HPDE6-E6E7 (cell line): ENCODE results near the gene PLOD3.
"Not testable (repeated sequence)": the region's sequence is repeated elsewhere in the genome, so short reads cannot be mapped to it uniquely, and the experiment has no call there.

Source experiments
- DNase-seq: peaks from one replicate; pipeline ENCODE4 v3.0.0; 2011; ENCODE audit warnings: missing footprints; ENCODE audit errors: extremely low spot score

Gene PLOD3

DNA sequence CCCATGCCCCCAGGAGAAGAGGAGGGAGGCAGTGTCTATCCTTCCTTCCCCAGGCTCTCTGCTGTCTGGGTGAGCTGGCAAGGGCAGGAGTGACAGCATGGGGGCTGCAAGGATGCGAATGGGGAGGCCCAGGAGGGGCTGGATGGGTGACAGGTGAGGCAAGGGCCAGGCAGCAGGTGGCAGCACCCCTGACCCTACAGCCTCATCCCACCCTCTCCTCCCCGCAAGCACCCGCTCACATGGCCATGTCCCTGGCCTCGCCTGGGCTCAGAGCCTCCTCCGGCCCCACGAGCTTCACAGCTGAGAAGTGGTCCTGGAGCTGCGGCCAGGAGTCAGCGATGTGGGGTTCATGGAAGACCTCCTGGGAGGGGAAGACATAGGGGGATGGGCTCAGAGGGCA, 5.4 kb downstream of the PLOD3 start:
- DNase-seq = no peak

DNA sequence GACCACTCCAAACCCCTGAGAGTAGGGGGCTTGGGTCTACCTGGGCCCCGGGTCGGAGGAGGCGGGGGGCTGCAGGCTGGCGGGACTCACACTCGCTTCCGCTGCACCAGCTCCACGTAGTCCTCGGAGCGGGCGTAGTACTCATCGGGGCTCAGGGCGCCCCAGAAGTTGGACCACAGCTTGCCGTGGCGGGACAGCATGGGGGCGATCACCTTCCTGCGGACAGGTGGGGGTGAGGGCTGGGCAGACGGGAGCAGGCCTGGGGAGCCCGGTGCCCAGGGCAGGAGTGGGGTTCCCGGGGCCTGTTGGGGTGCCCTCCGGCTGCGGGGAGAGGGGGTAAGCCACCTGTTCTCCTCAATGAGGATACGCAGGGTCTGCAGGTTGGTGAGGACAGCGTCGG, 5.9 kb downstream of the PLOD3 start:
- DNase-seq = no peak

DNA sequence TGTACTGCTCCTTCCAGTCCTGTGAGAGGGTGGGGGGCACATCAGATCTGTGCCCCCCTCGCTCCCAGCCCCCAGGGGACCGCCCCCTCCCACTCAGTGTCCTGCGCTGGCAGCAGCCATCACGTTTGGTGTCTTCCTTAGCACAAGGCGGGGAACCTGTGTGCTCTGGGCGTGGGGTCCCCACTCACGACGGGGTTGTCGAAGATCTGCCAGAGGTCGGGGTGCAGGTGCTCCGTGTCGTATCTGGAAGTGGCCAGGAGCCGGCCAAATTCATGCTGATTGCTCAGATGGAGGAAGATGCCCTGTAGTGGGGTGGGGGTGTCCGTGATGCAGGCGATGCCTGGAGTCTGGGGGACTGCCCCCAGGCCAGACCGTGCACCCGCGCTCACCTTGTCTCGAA, 7.2 kb downstream of the PLOD3 start:
- DNase-seq = no peak

DNA sequence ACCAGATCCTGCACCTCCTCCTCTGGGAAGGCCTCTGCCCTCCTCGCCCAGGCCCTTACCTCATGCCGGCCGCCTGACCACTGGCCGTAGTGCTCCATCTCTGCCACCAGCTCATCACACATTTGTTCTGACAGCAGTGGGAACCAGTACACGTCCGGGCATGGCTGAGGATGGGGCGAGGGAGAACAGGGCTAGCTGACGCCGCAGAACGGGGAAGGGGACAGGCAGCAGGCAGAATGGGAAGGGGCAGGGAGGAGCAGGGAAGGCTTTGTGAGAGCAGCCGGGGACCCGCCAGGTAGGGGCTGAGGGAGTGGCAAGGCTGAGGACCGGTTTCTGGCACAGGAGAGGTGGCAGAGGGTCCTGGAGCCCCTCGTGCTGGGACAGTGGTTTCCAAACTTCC, 8.6 kb downstream of the PLOD3 start:
- DNase-seq = no peak

DNA sequence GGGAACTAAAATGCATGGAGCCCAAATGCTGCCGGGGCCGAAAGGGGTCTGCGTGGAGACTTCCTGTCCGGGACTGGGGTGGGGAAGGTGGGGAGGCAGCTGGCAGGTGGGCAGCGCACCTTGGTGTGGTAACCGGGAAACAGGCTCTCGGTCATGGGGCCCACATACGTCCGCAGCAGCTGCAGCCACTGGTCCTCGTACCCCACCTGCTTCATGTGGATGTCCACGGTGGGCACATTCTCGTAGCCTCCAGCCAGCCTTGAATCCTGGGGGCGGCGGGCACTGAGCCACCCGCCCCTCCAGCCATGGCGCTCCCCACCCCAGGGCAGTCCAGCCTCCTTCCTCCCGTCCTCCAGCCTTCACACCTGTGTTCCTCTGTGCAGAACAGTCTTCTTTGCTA, 9.9 kb downstream of the PLOD3 start:
- DNase-seq = no peak

DNA sequence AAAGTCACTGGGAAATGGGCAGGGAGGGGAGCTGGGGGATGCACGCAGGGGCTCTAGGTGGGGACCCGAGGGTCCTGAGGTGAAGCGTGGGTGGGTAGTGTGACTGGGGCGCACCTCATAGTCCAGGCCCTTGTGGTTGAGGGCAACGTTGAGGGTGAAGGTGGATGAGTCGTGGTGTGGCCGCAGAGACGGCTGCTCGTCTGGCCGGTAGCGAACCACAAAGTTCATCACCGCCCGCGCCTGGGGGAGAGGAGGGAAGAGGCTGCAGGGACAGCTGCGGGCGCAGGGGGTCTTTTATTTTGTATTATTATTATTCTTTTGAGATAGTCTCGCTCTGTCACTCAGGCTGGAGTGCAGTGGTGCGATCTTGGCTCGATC, 10.7 kb downstream of the PLOD3 start:
- DNase-seq = no peak

DNA sequence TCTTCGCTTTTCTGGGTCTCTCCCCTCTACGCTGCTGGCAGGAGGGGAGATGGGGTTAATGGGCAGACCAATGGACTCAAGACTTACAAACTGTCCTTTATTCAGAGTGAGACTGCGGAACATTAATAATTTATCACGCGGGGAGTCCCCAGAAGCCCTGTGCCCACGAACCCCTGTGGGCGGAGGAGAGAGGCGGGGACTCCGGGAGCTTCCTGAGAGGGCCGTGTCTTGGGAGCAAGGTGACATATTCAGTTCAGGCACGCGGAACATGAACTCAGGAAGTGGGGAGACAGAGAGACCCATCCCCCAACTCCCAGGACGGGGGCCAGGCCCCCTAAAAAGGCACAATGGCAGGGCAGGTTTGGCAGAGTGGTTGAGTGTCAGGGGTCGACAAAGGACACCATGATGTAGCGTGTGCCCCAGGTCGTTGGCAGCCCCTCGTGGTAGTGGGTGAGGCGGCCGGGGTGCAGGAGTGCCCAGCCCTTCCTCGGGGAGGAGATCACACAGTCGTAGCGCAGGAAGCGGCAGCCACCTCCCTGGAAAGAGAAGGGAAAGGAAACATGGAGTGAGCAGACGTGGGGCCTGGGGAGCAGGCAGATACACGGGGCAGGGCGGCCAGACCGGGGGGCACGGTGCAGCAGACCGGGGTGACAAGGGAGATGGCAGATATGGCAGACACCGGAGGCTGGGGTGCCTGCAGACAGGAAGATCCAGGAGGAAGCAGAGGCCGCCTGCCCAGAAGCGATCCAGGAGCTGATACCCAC, 11.3 kb downstream of the PLOD3 start:
- no peak for DNase-seq

DNA sequence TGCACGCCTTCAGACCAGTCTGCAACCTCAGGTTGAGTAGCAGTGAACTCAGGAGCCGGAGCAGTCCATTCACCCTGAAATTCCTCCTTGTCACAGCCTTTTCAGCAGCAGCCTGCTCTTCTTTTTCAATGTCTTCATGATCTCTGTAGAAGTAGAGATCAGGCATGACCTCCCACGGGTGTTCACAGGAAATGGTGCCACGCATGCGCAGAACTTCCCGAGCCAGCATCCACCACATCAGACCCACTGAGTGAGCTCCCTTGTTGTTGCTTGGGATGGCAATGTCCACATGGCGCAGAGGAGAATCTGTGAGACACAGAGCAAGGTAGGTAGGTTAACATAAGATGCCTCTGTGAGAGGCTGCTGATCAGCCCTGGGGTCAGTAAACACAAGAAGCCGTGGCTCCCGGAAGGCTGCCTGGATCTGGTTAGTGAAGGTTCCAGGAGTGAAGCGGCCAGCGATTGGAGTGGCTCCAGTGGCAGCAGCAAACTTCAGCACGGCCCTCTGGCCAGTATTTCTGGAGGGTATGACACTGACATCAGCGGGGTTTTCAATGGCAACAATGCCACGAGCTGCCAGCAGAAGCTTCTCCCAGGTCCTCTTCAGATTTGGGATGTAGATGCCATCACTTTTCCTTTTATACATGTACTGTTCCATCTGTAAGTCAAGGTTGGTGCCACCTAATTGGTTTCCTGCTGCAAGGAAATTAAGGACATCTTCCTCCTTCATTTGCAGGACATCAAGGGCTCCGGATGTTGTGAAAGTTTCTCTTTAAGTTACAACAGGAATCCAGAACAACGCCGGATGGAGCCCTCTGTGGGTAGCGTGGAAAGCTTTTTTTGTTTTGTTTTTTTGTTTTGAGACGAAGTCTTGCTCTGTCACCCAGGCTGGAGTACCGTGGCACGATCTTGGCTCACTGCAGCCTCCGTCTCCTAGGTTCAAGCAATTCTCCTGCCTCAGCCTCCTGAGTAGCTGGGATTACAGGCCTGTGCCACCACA, 13.3 kb downstream of the PLOD3 start:
- not testable (repeated sequence) for DNase-seq

DNA sequence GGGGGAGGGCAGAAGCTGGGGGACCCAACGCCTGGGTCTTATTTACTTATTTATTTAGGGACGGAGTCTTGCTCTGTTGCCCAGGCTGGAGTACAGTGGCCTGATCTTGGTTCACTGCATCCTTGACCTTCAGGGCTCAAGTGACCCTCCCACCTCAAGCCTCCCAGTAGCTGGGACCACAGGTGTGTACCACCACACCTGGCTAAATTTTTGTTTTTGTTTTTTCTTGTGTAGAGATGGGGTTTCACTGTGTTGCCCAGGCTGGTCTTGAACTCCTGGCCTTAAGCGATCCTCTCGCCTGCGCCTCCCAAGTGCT, 14.8 kb downstream of the PLOD3 start:
- DNase-seq = no peak

DNA sequence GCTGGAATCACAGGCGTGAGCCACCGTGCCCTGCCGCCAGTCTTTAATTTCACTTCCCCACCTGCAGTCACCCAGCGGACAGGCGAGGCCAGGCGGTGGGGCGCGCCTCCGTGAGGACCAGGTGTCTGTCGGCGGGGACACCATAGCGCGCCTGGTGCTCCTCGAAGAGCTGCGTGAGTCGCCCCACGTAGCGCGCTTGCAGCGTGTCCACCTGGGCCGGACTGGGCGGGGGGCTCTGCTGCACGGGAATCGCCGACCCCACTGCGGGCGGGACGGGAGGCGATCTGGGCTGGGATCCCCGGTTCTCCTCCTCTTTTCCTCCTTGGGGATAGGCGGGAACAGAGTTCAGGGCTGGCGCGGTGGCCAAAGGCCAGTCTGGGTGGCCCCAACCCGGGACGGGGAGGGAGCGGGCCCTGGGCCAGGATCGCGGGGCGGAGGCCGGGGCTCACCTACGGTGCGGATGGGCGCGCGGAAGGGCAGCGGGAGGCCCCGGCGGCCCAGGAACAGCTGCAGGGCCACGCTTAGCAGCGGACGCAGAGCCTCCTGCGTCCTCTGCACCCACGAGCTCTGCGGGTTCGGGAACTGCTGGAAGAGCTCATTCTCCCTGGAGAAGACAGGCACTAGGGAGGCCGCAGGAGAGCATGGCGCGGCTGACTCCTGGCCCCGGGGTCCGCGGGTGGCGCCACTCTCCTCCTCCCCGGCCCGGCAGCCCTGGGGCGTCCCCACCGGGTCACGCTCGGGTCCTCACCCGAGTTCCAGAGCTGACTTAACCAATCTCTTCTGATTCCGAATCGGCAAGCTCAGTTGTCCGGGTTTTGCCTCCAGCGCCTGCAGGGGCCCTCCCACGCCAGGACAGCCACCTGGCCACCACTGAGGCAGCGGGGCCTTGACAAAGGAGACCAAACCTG, 15.4 kb downstream of the PLOD3 start:
- no peak for DNase-seq

DNA sequence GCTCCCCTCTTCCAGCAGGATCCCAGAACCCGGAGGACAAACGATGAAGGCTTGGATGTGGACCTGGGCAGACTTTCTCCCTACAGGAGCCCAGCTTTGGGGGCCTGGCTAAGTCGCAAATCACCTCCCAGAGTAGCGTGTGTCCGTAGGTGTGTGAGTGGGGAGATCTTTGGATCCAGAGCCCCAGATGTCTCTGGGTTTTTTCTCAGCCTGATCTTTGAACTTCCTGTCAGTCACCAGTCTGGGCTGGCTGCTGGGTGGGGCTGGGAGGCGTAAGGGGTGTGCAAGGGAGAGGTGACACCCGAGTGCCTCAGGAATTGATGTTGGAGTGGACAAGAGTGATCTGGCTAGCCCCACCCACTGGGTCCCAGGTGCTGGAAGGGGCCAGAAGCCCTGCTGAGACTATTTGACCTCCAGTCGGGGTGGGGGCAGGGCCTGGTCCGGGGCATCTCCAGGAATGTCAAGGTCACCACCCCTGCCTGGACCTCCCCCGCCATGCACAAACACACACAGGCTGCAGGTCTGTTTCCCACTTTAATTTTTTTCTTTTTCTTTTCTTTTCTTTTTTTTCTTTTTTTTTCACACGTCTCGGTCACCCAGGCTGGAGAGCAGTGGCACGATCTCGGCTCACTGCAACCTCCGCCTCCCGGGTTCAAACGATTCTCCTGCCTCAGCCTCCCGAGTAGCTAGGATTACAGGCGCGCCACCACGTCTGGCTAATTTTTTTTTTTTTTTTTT, 16.4 kb downstream of the PLOD3 start, which contains the start of gene MOGAT3:
MOGAT3 (minus strand) TSS at position 175 of the 738 bp plus-strand sequence. CDS start 182 bp downstream, outside the sequence.
- DNase-seq = no peak

DNA sequence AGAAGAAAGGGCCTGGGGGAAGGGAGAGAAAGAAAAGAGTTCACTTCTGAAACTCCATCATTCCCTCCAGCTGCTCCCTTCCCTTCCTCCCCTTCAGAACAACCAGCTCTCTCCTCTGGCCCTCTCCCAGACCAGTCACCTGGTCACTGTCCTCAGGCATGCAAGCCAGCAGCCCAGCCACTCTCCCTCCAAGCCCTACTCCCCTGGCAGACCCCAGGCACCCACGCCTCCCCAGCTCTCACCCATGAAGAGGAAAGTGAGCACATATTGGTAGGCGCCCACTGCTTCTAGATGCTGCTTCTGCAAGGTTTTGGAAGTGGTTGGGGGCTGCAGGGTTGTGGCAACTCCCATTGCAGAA, 16.9 kb downstream of the PLOD3 start:
- no peak for DNase-seq

DNA sequence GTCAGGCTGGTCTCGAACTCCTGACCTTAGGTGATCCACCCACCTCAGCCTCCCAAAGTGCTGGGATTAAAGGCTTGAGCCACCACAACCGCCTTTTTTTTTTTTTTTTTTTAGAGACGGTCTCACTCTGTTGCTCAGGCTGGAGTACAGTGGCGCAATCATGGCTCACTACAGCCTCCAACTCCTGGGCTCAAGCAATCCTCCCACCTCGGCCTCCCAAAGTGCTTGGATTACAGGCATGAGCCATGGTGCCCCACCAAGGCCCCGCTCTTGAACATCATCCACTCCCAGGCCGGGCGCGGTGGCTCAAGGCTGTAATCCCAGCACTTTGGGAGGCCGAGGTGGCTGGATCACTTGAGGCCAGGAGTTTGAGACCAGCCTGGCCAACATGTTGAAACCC, 17.9 kb downstream of the PLOD3 start:
- not testable (repeated sequence) for DNase-seq

DNA sequence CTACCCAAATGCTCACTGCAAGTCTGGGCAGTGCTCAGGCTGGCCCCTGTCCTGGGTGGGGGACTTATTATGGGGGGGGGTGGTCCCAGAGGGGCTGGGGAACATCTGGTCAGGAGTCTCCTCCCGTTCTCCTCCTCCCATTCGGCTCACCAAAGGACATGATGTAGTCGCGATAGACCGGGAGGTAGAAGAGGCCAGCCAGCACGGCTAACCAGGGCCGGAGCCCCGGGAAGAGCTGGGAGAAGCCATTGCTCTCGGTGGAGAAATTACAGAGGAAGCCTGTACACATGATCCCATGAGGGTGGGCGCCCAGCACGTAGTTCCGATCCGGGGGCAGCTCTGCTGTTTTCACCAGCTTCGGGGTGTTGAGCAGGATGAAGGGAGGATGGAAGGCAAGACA, 18.9 kb downstream of the PLOD3 start:
- no peak for DNase-seq

DNA sequence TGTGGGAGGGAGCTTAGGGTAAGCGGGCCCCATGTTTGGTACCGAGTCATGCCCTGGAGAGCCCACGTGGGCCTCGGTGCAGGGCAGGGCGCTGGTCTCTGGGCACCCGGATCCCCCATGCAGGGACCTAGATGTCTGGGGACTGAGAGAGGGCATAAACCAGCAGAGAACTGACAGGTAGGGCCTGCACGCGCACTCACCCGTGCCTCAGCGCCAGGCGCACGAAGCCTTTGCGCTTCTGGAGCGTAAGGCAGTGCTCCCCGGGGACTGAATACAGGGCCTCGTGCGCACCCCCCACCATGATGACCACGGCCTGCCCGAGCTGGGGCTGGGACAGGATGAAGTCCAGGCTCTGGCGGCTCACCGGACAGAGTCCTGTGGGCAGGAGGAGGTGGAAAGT, 19.4 kb downstream of the PLOD3 start:
- DNase-seq = no peak

DNA sequence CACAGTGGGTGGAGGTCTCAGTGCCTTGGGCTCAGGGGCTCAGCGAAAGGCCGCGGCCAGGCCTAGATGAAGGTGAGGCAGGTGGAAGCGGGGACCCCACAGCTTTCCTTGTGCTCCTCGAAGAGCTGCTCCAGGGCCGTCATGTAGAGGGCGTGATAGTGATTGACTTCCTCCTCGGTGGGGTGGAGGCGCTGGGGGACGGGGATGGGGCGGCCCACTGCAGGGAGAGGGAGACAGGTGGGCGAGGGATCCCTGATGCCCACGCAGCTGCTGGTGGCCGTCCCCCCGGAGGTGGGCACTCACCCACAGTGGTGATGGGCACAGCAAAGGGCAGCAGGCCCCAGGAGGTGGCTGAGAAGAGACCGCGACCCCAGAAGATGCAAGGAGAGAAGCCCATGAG, 21.5 kb downstream of the PLOD3 start:
- DNase-seq = no peak

DNA sequence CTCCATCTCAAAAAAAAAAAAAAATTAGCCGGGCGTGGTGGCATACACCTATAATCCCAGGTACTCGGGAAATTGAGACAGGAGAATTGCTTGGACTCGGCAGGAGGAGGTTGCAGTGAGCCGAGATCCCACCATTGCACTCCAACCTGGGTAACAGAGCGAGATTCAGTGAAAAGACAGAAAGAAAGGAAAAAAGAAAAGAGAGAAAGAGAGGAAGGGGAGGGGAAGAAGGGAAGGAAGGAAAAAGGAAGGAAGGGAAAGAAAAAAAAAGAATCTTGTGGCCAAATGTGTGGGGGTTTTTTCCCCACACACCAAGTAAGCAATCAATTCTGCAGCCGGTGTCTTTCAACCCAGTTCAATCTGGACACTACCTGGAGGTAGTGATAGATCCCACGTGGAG, 28.3 kb downstream of the PLOD3 start:
- no peak for DNase-seq

DNA sequence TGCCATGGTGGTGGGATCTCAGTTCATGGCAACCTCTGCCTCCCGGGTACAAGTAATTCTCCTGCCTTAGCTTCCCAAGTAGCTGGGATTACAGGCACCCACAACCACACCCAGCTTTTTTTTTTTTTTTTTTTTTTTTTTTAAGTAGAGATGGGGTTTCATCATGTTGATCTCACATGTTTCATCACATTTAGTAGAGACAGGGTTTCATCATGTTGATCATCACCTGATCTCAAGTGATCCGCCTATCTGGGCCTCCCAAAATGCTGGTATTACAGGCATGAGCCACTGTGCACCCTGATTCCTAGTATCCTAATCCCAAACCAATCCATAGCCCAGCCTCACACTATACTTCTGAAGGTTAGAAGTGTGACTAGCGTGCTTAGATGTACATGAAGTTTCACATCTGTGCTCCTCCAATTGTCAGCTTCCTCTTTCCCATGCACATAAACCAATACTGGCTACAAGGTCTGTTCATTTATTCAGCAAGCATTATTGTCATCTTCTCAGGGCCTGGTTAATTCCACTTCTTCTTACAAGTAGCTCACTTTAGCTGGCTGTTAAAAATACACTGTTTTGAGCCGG, 30.4 kb downstream of the PLOD3 start:
- no peak for DNase-seq

DNA sequence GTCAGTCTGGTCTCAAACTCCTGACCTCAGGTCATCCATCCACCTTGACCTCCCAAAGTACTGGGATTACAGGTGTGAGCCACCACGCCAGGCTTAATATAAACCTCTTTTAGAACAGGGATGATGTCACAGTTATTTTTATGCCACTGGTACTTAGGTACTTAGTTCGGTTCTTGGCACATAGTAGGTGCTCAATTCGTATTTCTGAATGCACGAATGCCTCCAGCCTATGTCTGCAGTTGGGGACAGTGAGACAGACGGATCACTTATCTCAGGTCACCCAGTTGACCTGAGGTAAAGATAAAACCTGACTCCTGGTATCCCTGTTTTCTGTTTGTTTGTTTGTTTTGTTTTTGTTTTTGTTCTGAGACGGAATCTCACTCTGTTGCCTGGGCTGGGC, 31.2 kb downstream of the PLOD3 start:
- no peak for DNase-seq

DNA sequence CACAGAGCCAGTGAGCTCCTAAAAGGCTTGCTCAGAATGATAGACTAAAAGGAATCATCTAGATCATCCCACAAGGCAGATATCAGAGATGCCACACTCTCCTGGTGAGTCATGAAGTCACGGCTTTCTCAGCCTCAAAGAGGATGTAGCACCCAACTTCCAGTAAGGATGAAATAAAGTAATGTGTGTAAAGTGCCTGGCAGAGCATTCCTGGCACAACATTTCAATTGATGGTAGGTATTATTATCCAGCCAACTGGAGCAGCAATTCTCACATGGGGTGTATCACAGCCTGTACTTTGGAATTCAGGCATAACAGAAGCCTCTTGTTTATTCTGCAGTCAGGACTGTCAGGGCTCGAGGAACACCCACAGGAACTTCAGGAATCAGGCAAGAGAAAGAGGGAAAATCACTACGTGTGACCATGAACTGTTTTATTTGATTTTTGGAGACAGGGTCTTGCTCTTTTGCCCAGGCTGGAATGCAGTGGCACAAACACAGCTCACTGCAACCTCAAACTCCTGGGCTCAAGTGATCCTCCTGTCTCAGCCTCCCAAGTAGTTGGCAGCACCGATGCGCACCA, 32.0 kb downstream of the PLOD3 start:
- DNase-seq = no peak
